IMR-90 (cell line): ENCODE measurements around the gene DENND2C. TPM values are rescaled to one million over a fixed set of nuclear protein-coding genes. Genes with fewer than 3 reads are reported as not detected.

ENCODE experiments used
- ATAC-seq: fragments of 200-7000 bp; cut with Tn5 transposase; 2 replicates; pipeline ENCODE4 v1.9.1; 2020; ENCODE audit warnings: low read depth, mild to moderate bottlenecking, moderate library complexity
- BruUV-seq: library from RNA; stranded (reverse); fragments of 400-500 nt; replicated peaks from 2 replicates; lab custom pipeline; 2021; lab: Mats Ljungman, UMichigan
- CTCF ChIA-PET: fragments of 300-600 bp; formaldehyde crosslinking; extraction: SDS; loops from one replicate; lab custom pipeline; 2021; ENCODE audit warnings: antibody characterized with exemption; lab: Yijun Ruan, JAX
- POLR2A ChIA-PET: fragments of 300-600 bp; sonication (Branson Sonifier 250); formaldehyde crosslinking; loops from one replicate; lab custom pipeline; 2022; ENCODE audit warnings: antibody characterized with exemption; ENCODE audit not compliant: unreplicated experiment; lab: Charles Lee
- DNase-seq: peaks from one replicate; pipeline ENCODE4 v3.0.0; 2013
- H2AFZ ChIP-seq: replicated peaks from 2 replicates; pipeline ENCODE3; 2013; ENCODE audit warnings: low read length, mild to moderate bottlenecking; ENCODE audit not compliant: poor library complexity
- H2AK5ac ChIP-seq: 2 replicates; pipeline ENCODE4 v1.6.1; 2013; ENCODE audit warnings: low read depth, low read length, inconsistent platforms
- H2AK9ac ChIP-seq: replicated peaks from 2 replicates; pipeline ENCODE3; 2013; ENCODE audit warnings: mild to moderate bottlenecking, low read depth, low read length, moderate library complexity; ENCODE audit not compliant: poor library complexity
- H2BK120ac ChIP-seq: 2 replicates; pipeline ENCODE4 v1.6.1; 2013; ENCODE audit warnings: low read depth, low read length, inconsistent platforms
- H2BK15ac ChIP-seq: 3 replicates; pipeline ENCODE4 v1.6.1; 2013; ENCODE audit warnings: low read depth, low read length, inconsistent platforms
- H2BK20ac ChIP-seq: 2 replicates; pipeline ENCODE4 v1.6.1; 2013; ENCODE audit warnings: low read depth, mild to moderate bottlenecking, inconsistent platforms, low read length, moderate library complexity
- H2BK5ac ChIP-seq: 2 replicates; pipeline ENCODE4 v1.6.1; 2013; ENCODE audit warnings: mild to moderate bottlenecking, low read depth, low read length, inconsistent platforms; ENCODE audit not compliant: poor library complexity, severe bottlenecking
- H3K14ac ChIP-seq: replicated peaks from 2 replicates; pipeline ENCODE4 v1.6.1; 2013; ENCODE audit warnings: low read depth, low read length, inconsistent platforms
- H3K18ac ChIP-seq: 2 replicates; pipeline ENCODE4 v1.6.1; 2013; ENCODE audit warnings: low read depth, low read length, control low read depth
- H3K23ac ChIP-seq: 2 replicates; pipeline ENCODE4 v1.6.1; 2013; ENCODE audit warnings: low read depth, low read length, inconsistent platforms
- H3K27ac ChIP-seq: 2 replicates; pipeline ENCODE4 v1.5.1; 2013; ENCODE audit warnings: mild to moderate bottlenecking, control low read depth, low read length; ENCODE audit not compliant: insufficient read depth
- H3K27me3 ChIP-seq: 2 replicates; pipeline ENCODE4 v1.6.1; 2013; ENCODE audit warnings: low read length; ENCODE audit not compliant: control insufficient read depth, insufficient read depth
- H3K36me3 ChIP-seq: 2 replicates; pipeline ENCODE4 v1.6.1; 2013; ENCODE audit warnings: low read length, mixed read lengths; ENCODE audit not compliant: control insufficient read depth, insufficient read depth
- H3K4ac ChIP-seq: 2 replicates; pipeline ENCODE4 v1.6.1; 2013; ENCODE audit warnings: low read depth, low read length, inconsistent platforms
- H3K4me1 ChIP-seq: 2 replicates; pipeline ENCODE4 v1.6.1; 2013; ENCODE audit warnings: low read length, mixed read lengths; ENCODE audit not compliant: control insufficient read depth, insufficient read depth
- H3K4me2 ChIP-seq: 2 replicates; pipeline ENCODE4 v1.6.1; 2013; ENCODE audit warnings: low read depth, mild to moderate bottlenecking, control low read depth, low read length, moderate library complexity
- H3K4me3 ChIP-seq: 2 replicates; pipeline ENCODE4 v1.5.1; 2013; ENCODE audit warnings: low read depth, mild to moderate bottlenecking, control low read depth, low read length, moderate library complexity; ENCODE audit not compliant: insufficient read depth
- H3K56ac ChIP-seq: 2 replicates; pipeline ENCODE4 v1.6.1; 2013; ENCODE audit warnings: low read length, inconsistent platforms; ENCODE audit not compliant: insufficient read depth; ENCODE audit errors: extremely low read depth
- H3K79me1 ChIP-seq, 2 experiments: 2 replicates each; pipeline ENCODE4 v1.6.1; 2013; ENCODE audit warnings: low read length in 2 of 2, inconsistent platforms in 1 of 2, low read depth in 1 of 2
- H3K9ac ChIP-seq: 2 replicates; pipeline ENCODE4 v1.6.1; 2013; ENCODE audit warnings: low read depth, low read length, control low read depth
- H3K9me1 ChIP-seq: 2 replicates; pipeline ENCODE4 v1.6.1; 2013; ENCODE audit warnings: low read length, inconsistent platforms; ENCODE audit not compliant: insufficient read depth
- H3K9me3 ChIP-seq: 2 replicates; pipeline ENCODE4 v1.6.1; 2013; ENCODE audit warnings: low read length; ENCODE audit not compliant: control insufficient read depth, insufficient read depth
- H4K20me1 ChIP-seq: 2 replicates; pipeline ENCODE4 v1.6.1; 2013; ENCODE audit warnings: low read length, inconsistent platforms; ENCODE audit not compliant: insufficient read depth
- H4K5ac ChIP-seq: 2 replicates; pipeline ENCODE4 v1.6.1; 2013; ENCODE audit warnings: mild to moderate bottlenecking, low read depth, low read length, control low read depth
- H4K8ac ChIP-seq, 2 experiments: 2 replicates each; pipeline ENCODE4 v1.6.1; 2013; ENCODE audit warnings: low read depth in 2 of 2, low read length in 2 of 2, control low read depth in 1 of 2, inconsistent platforms in 1 of 2
- H4K91ac ChIP-seq: 2 replicates; pipeline ENCODE4 v1.6.1; 2013; ENCODE audit warnings: low read depth, low read length, inconsistent platforms; ENCODE audit not compliant: insufficient read depth
- MAFK ChIP-seq: IDR thresholded peaks from 2 replicates; pipeline ENCODE4 v1.6.1; 2012; ENCODE audit warnings: low read depth, low read length, improper control_type of control experiment
- USF2 ChIP-seq: fragments of 150-350 bp; IDR thresholded peaks from 2 replicates; pipeline ENCODE4 v1.6.1; 2017; ENCODE audit warnings: mild to moderate bottlenecking, antibody characterized with exemption, low read length, low read depth
- WGBS, 2 experiments: methylation state at CpG; one replicate each; pipeline versions ENCODE4 v1.1.5 to v1.1.7; 2013; ENCODE audit warnings: missing lambda C conversion rate in 2 of 2; ENCODE audit not compliant: insufficient read length in 1 of 2; ENCODE audit errors: extremely low coverage in 2 of 2; 5-methylcytosine and 5-hydroxymethylcytosine counted together
- dilution Hi-C: fragments of 300-500 bp; cut with HindIII; formaldehyde crosslinking; loops from one replicate; pipeline ENCODE4 v1.14.3; 2018; ENCODE audit warnings: low sequenced_read_pairs; ENCODE audit not compliant: unreplicated experiment
- in situ Hi-C: fragments of 300-500 bp; cut with MboI; formaldehyde crosslinking; loops from 3 replicates; pipeline ENCODE4 v1.14.3; 2019; ENCODE audit warnings: low sequenced_read_pairs, inconsistent platforms, mixed read lengths
- intact Hi-C: fragments of 100-400 bp; cut with micrococcal nuclease; formaldehyde crosslinking; loops from 2 replicates; pipeline ENCODE4 v1.10.0; 2022
- polyA plus RNA-seq, 3 experiments: library from polyadenylated mRNA; depleted of rRNA; stranded (reverse); fragments of >200 nt; gene quantifications; 2 replicates each; pipeline ENCODE4 v1.2.3, GENCODE V29; 2012; ENCODE audit warnings: low replicate concordance in 1 of 3
- total RNA-seq: library from RNA; depleted of rRNA; stranded (reverse); fragments of >200 nt; gene quantifications from 2 replicates; pipeline ENCODE4 v1.2.3, GENCODE V29; 2012

The DENND2C gene
- total and polyA plus RNA-seq, 2 of the 4 experiments (the other 2 are of a cell fraction): 0.58 to 2.2 TPM

GRCh38 chr1:114641377-114641776 lies 28.5 kb downstream of the DENND2C start:
- H4K20me1 ChIP-seq: no peaks in the 10 kb centered on the region
- H3K18ac ChIP-seq: no peak overlapping the region
- POLR2A ChIA-PET: no interaction called here
- no peak overlapping the region for H2AFZ ChIP-seq
- H4K8ac ChIP-seq: no peak overlapping the region
- in situ Hi-C loops: no loop called here
- no peak for ATAC-seq
- H4K91ac ChIP-seq: no peak overlapping the region
- H2BK120ac ChIP-seq: no peak overlapping the region
- no peak overlapping the region for H3K9ac ChIP-seq
- H2AK5ac ChIP-seq: no peak overlapping the region
- WGBS, 2 experiments: 17% methylated on average over 1 of the region's 2 CpGs; no CpG with 5 or more reads in 1 of the 2 experiments
- TF ChIP-seq USF2: no peak
- no peak for TF ChIP-seq MAFK
- no peak overlapping the region for H4K5ac ChIP-seq
- BruUV-seq: no TSS peak
- H3K9me1 ChIP-seq: 0 out of 2 replicates have a peak, but pooled peaks cover under 1% of the 10 kb centered on the region
- no peaks in the 10 kb centered on the region for H3K9me3 ChIP-seq
- no peak overlapping the region for H3K56ac ChIP-seq
- no peak overlapping the region for H3K4ac ChIP-seq
- CTCF ChIA-PET: interaction anchor here (1.0 kb wide), 1 partner anchor 13 kb away, joined by 3 read pairs; no protein-coding TSS in a partner anchor
- H3K36me3 ChIP-seq: no peaks in the 10 kb centered on the region
- intact Hi-C loops: no loop called here
- H2AK9ac ChIP-seq: no peak overlapping the region
- no peak overlapping the region for H2BK20ac ChIP-seq
- H3K27ac ChIP-seq: no peak overlapping the region
- no peak overlapping the region for H3K4me3 ChIP-seq
- no peak overlapping the region; the same call in 1 of the 2 replicates for H3K23ac ChIP-seq
- no peaks in the 10 kb centered on the region for H3K4me1 ChIP-seq
- no peak for DNase-seq
- no peak overlapping the region for H3K14ac ChIP-seq
- no peak overlapping the region for H2BK15ac ChIP-seq
- no peak overlapping the region for H2BK5ac ChIP-seq
- dilution Hi-C loops: no loop called here
- no peaks in the 10 kb centered on the region for H3K79me1 ChIP-seq
- H3K4me2 ChIP-seq: no peak overlapping the region
- no peaks in the 10 kb centered on the region for H3K27me3 ChIP-seq
